LNCaP clone FGC (cell line): Measurements from ENCODE around the gene SSBP1.
"Not testable (repeated sequence)": the region's sequence is repeated elsewhere in the genome, so short reads cannot be mapped to it uniquely, and the experiment has no call there.

Experiments used
- DNase-seq: peaks from one replicate; pipeline ENCODE4 v3.0.0-alpha.2; 2011; ENCODE audit warnings: low read depth
- H3K4me3 ChIP-seq: 2 replicates; pipeline ENCODE4 v1.5.1; 2011; ENCODE audit warnings: mild to moderate bottlenecking, low read depth, low read length, control low read depth
- TF ChIP-seq, protein P1 (sequence below): IDR thresholded peaks from 2 replicates; pipeline ENCODE4 v1.5.1; 2012; ENCODE audit warnings: mild to moderate bottlenecking; ENCODE audit not compliant: control insufficient read depth, insufficient read depth; ENCODE audit errors: extremely low read depth

The SSBP1 gene, protein sequence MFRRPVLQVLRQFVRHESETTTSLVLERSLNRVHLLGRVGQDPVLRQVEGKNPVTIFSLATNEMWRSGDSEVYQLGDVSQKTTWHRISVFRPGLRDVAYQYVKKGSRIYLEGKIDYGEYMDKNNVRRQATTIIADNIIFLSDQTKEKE

DNA sequence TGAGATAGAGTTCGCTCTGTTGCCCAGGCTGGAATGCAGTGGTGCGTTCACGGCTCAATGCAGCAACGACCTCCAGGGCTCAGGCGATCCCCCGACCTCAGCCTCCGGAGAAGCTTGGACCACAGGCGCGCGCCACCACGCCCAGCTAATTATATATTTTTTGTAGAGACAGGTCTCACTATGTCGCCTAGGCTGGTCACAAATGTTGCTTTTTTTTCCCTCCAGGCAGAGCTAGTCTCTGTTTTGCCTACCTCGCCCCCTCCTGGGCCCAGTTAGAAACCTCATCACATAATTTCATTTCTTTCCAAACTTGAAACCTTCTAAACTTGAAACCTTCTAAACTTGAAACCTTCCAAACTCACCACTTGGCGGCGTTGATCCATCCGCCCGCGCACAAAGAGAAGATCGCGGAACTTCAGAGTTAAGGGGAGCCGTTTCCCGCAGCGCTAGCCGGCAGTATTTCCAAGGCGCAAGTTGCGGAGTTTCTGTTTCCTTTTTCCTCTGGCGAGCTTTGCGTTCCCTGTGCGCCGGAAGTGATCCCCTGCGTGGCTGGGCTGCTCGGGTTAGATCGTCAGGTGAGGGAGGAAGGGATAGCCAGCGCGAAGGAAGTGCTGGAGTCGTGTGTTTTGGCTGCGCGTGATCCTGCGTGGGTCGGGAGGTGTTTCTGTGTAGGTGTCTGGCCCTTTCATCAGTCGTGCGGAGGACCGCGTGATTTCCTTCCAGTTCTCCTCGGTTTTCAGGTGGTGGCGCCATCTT lies at the start of gene SSBP1:
SSBP1 (plus strand) TSS at position 523 of the 756 bp plus-strand sequence. CDS start 809 bp downstream, outside the sequence.
- peak; percentile 93 for DNase-seq
- peak within 1 kb of the TSS; percentile 88 for H3K4me3 ChIP-seq
- TF ChIP-seq, protein P1, sequence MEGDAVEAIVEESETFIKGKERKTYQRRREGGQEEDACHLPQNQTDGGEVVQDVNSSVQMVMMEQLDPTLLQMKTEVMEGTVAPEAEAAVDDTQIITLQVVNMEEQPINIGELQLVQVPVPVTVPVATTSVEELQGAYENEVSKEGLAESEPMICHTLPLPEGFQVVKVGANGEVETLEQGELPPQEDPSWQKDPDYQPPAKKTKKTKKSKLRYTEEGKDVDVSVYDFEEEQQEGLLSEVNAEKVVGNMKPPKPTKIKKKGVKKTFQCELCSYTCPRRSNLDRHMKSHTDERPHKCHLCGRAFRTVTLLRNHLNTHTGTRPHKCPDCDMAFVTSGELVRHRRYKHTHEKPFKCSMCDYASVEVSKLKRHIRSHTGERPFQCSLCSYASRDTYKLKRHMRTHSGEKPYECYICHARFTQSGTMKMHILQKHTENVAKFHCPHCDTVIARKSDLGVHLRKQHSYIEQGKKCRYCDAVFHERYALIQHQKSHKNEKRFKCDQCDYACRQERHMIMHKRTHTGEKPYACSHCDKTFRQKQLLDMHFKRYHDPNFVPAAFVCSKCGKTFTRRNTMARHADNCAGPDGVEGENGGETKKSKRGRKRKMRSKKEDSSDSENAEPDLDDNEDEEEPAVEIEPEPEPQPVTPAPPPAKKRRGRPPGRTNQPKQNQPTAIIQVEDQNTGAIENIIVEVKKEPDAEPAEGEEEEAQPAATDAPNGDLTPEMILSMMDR = peak; percentile 77

DNA sequence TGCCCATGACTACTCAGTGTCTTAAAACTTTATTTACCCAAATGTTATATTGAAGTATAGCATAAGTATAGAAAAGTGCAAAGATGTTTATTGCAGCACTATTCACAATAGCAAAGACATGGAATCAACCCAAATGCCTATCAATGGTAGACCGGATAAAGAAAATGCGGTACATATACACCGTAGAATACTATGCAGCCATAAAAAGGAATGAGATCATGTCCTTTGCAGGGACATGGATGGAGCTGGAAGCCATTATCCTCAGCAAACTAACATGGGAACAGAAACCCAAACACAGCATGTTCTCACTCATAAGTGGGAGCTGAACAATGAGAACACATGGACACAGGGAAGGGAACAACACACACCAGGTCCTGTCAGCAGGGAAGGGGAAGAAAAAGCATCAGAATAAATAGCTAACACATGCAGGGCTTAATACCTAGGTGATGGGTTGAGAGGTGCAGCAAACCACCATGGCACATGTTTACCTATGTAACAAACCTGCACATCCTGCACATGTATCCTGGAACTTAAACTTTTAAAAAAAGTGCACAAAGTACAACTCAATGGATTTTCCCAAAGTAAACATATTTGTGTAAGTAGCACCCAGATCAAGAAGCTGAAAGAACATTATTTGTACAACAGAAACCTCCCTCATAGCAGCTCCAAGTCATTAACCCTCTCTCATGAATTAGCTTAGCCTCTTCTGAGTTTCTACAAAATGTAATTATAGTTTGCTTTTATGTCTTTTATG lies 48.9 kb upstream of the SSBP1 start:
- not testable (repeated sequence) for DNase-seq, H3K4me3 ChIP-seq

DNA sequence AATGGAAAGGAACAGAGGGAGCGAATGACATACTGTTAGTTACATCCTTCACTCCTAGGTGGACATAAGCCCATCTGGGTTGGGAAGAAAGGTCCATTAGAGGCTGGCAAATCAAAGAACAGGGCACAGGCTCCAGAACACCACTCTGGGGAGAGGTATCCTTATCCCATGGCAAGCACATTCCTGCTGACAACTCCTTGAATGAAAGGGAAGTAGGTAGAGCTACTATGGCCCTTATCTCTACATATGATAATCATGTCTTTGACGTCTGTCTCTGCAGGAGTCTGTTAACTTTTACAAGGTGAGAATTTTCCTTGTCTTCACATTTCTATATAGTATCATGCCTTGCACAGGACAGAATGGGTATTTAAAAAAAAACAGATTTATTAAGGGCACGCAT lies 46.6 kb upstream of the SSBP1 start:
- no peak overlapping the region for H3K4me3 ChIP-seq
- no peak for DNase-seq
- TF ChIP-seq, protein P1 = no peak

DNA sequence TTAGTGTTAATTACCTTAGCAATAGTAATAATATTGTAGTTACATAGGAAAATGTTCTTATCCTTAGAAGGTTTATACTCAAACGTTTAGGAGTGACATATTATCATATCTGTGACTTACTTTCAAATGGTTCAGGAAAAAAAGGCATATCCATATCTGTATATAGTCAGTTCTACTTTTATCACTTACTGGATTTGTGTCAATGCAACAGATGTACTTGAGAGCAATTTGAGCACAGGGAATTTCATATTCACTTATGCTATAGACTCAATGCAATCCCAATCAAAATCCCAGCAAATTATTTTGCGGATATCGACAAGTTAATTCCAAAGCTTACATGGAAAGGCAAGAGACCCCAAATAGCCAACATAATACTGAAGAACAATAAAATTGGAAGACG lies 46.2 kb upstream of the SSBP1 start:
- TF ChIP-seq, protein P1 = no peak
- H3K4me3 ChIP-seq = no peak overlapping the region
- DNase-seq = no peak

DNA sequence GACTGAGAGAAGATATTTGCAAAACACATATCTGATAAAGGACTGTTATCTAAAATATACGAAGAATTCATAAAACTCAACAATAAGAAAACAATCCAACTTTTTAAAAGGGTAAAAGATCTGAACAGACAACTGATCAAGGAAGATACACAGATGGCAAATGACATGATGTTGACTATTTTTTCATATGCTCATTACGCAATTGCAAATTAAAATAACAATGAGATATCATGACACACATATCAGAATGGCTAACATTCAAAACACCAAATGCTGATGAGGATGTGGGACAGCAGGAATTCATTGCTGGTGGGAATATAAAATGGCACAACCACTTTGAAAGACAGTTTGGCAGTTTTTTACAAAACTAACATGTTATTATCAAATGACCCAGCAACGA lies 45.1 kb upstream of the SSBP1 start:
- TF ChIP-seq, protein P1 = no peak
- DNase-seq = no peak
- no peak overlapping the region for H3K4me3 ChIP-seq

DNA sequence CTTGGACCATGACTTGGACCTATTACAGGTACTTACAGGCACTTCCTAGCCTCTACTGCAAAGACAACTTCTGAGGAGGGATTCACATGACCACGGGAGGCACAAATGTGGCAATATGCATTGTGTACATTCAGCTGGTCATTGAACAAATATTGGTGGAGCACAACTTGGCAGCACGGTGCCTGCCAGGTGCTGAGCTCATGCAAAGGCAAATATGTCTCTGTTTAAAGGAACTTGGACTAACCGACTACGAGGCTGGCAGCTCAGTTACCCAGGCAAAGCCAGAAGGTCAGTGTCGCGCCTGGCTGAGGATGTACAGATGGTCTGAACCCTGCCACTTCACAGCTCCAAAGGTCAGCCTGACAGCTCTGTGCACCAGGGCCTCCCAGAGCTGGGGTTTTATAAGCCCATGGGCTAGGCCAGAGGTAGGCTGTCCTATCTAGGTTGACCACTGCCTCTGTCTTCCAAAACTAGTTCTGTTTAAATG lies 42.3 kb upstream of the SSBP1 start:
- 0 out of 2 replicates have a peak overlapping the region, but pooled peaks have one; percentile 16 for H3K4me3 ChIP-seq
- TF ChIP-seq, protein P1 = no peak
- DNase-seq = peak; percentile 99

DNA sequence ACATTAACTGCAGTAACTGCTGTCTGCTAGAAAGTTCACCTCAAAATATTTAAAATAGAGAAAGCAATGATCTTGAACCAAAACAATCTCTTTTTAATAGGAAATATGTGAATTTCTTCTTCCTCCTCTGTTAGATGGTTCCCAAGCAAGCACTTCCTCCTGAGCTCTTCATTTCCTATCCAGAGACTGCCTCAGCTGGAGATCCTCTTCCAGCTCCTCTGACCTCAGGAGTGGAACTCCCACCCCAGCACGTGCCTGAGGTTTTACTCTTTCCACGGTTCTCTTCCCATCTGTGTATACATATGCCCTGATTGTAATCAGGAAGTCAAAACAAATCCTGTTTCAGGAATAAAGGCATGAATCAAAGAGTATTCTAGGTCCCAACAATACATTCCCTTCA lies 41.8 kb upstream of the SSBP1 start:
- TF ChIP-seq, protein P1 = no peak
- peak; percentile 50 for DNase-seq
- 0 out of 2 replicates have a peak overlapping the region, but pooled peaks have one; percentile 16 for H3K4me3 ChIP-seq
